DLD1 (cell line): ENCODE results near the gene ERG28.
"Not testable (repeated sequence)": the region's sequence is repeated elsewhere in the genome, so short reads cannot be mapped to it uniquely, and the experiment has no call there.

ENCODE experiments used
- in situ Hi-C: cut with HindIII; loops from 2 replicates; pipeline ENCODE4 v1.10.0; 2017; ENCODE audit warnings: low sequenced_read_pairs

Gene ERG28

GRCh38 chr14:75660630-75661498 is at the start of gene ERG28, which contains the start of gene TTLL5:
TSS of gene ERG28 (minus strand) at chr14:75660876. CDS start at chr14:75657502, 3,374 bp downstream.
TSS of gene TTLL5 (plus strand) at chr14:75661246. CDS start at chr14:75663150, 1,904 bp downstream.
- in situ Hi-C loops, result no loop called here

GRCh38 chr14:75709207-75709812 is 48.6 kb upstream of the ERG28 start:
- in situ Hi-C loops, result loop anchor here (25.0 kb wide), 1 partner anchor 603 kb away; no protein-coding TSS in a partner anchor

- in situ Hi-C loops, result loop anchor here (25.0 kb wide), 1 partner anchor 607 kb away; no protein-coding TSS in a partner anchor
Measured at GRCh38 chr14:75705014-75705413, 44.3 kb upstream of the ERG28 start.

GRCh38 chr14:75703467-75703866 is 42.8 kb upstream of the ERG28 start:
- in situ Hi-C loops, result loop anchor here (5.0 to 25.0 kb wide), 2 partner anchors 274 to 609 kb away; no protein-coding TSS in a partner anchor

- in situ Hi-C loops, result loop anchor here (5.0 to 25.0 kb wide), 2 partner anchors 275 to 610 kb away; no protein-coding TSS in a partner anchor
Measured at GRCh38 chr14:75702616-75703261, 42.1 kb upstream of the ERG28 start.

- in situ Hi-C loops, result loop anchor here (5.0 to 25.0 kb wide), 2 partner anchors 275 to 610 kb away; no protein-coding TSS in a partner anchor
Measured at GRCh38 chr14:75702122-75702521, 41.4 kb upstream of the ERG28 start.

- in situ Hi-C loops, result loop anchor here (5.0 to 25.0 kb wide), 2 partner anchors 277 to 612 kb away; no protein-coding TSS in a partner anchor
Measured at GRCh38 chr14:75700295-75700694, 39.6 kb upstream of the ERG28 start.

GRCh38 chr14:75699331-75699730 is 38.7 kb upstream of the ERG28 start:
- in situ Hi-C loops, result no loop called here

- in situ Hi-C loops, result no loop called here
Measured at GRCh38 chr14:75697918-75698317, 37.2 kb upstream of the ERG28 start.

GRCh38 chr14:75697386-75697785 is 36.7 kb upstream of the ERG28 start:
- in situ Hi-C loops, result no loop called here

- in situ Hi-C loops, result not testable (repeated sequence)
Measured at GRCh38 chr14:75695025-75695424, 34.3 kb upstream of the ERG28 start.

- in situ Hi-C loops, result no loop called here
Measured at GRCh38 chr14:75690010-75690409, 29.3 kb upstream of the ERG28 start.

- in situ Hi-C loops, result no loop called here
Measured at GRCh38 chr14:75689012-75689411, 28.3 kb upstream of the ERG28 start.

- in situ Hi-C loops, result no loop called here
Measured at GRCh38 chr14:75685910-75686309, 25.2 kb upstream of the ERG28 start.

- in situ Hi-C loops, result no loop called here
Measured at GRCh38 chr14:75675265-75675960, 14.7 kb upstream of the ERG28 start.

- in situ Hi-C loops, result no loop called here
Measured at GRCh38 chr14:75673345-75674035, 12.8 kb upstream of the ERG28 start.

GRCh38 chr14:75672605-75673192 is 12.0 kb upstream of the ERG28 start:
- in situ Hi-C loops, result no loop called here

- in situ Hi-C loops, result no loop called here
Measured at GRCh38 chr14:75667099-75667765, 6.6 kb upstream of the ERG28 start.

GRCh38 chr14:75662966-75663365 is 2.3 kb upstream of the ERG28 start:
- in situ Hi-C loops, result no loop called here
